NCI-H526 (cell line): ENCODE data around the gene LSP1.
A peak's percentile ranks its signal among the peaks of the same experiment; 100 is the strongest.

Experiments
- DNase-seq, 2 experiments: peaks; one replicate each; lab custom pipeline; 2025; lab: John Stamatoyannopoulos, UW

The LSP1 gene

DNA sequence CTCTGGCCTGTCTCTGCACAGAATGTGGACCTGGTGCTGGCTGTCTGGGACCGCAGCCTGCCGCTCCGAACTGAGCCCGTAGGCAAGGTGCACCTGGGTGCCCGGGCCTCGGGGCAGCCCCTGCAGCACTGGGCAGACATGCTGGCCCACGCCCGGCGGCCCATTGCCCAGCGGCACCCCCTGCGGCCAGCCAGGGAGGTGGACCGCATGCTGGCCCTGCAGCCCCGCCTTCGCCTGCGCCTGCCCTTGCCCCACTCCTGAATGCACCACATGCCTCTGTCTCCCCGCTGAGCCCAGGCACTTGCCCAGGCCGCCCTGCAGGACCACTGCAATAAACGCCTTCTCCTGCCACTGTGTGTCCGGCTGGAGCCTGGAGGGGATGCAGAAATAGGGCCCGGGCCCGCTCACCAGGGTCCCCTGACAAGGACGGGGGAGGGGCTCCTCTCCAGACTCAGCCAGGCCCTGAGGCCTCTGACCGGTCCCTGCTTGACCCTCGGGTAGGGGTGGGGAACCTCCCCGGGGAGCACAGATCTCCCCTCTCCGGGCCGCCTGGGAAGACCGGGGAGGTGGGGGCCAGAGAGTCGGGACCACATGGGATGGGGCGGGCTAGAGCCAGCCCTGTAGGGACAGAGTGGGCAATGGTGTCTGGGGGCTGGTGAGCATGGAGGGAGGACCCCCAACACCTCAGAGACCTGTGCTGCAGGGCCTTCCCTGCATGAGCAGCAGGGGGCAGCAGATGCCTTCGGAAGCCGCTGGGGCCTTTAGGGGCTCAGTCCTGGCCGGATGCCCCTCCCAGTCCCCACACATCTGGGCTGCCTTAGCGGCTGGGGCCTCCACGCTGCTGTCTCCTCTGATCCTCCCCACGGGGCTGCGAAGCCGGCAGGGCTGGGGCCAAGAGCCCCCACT lies 15.5 kb upstream of the LSP1 start:
- peak; percentile 22 to 75 for DNase-seq

DNA sequence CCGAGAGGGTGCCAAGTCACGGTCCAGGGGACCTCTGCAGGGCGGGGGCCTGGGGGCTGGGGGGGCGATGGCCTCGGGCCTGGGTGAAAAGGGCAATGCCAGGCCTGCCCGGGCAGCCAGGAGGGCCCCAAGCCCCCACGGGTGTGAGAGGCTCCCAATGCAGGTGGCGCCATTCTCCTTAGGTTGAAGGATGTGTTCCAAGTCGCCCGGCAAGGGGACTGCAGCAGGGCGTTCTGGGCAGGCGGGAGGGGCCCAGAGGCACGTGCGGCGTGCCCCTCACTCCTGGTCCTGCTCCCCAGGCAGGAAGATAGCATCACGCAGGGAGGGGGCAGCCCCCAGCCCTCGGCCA lies 14.8 kb upstream of the LSP1 start:
- no peak for DNase-seq

DNA sequence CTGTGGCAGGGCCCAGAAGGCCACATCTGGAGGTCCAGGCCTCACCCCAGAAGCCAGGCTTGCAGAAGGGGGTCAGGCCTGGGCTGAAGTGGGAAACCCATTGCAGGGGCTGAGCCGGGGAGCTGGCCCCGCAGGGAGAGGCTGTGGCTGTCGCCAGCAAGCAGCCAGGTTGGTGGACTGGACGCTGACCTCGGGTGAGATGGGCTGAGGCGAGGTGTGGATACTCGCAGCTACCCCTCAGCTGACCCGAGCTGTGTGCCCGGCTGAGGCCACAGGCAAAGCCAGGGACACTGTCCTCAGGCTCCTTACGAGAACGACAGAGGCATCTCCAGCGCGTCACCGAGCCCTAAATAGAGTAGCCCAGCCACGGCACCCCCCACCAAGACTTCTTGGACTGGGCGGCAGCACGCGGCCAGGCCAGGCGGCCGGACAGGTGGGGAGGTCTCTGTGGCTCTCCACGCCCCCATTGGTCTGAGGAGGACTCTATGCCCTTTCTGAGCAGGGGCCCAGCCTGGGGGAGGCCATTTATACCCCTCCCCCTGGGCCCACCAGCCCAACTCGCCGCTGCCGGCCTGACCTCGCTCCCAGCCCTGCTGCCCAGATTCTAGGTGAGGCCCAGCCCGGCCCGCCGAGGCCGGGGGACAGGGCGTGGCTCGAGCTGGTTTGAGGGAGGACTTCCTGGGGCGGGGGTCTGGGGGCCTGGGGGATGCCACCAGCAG lies 14.3 kb upstream of the LSP1 start, which contains the start of gene TNNI2:
TNNI2 (plus strand) TSS at position 556 of the 719 bp plus-strand sequence. CDS start 716 bp downstream, outside the sequence.
- DNase-seq = no peak

DNA sequence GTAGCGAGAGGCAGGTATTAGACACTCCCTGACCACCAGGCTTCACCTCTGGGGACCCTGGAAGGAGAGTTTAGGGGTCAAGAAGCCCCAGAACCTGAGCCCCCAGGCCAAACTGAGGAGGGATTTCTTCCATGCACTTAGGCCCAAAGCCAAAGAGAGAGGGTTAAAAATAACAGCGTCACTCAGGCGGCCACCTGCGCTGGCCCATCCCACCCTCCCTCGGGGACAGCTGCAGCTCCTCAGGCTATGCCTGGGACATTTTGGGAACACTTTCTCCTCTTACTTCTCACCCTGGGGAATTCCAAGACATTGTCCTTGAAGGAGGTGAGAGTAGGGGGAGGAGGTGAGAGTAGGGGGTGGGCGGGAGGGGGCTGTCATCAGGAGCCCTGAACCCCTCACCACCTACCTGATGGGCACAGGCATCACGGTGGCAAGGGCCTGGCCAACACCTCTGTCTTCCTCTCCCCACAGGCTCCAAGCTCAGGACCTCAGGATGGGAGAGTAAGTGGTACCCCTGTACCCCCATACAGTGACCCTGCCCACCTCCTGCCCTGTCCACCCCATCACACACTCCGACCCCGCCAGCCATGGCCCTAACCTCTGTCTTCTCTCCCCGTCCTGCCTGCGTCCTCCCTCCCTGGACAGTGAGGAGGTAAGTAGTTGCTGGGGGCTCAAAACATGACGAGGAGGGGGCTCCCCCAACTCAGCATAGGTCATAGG lies 13.5 kb upstream of the LSP1 start:
- no peak for DNase-seq

DNA sequence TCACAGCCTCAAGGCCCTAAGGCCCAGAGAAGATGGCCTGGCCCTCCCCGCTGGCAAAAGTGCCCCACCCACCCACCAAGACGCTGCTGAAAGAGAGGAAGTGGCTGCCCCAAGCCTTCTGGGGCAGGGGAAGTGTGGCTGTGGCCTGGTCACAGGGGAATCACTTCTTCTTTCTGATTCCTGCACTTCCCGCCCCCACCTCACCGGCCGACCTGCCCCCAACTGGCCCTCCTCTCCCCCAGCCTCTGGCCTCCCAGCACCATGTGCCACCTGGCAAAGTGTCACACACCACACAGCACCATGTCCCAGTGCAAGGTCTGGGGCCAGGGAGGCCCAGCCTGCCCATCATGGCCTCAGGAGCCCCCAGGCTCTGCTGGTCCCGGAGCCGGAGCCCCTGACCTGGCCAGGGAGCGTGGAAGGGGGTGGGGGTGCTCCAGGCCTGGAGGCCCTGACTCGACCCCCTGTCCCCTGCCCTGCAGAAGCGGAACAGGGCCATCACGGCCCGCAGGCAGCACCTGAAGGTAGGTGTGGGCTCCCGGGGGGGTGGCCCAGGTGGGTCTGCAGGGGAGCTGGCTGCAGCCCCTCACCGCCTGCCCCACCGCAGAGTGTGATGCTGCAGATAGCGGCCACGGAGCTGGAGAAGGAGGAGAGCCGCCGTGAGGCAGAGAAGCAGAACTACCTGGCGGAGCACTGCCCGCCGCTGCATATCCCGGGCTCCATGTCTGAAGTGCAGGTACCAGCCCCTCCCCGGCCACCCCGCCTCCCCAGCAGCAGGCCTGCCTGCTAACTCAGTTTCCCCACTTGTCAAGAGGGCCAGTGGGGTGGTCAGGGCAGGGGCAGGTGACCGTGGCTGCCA lies 12.7 kb upstream of the LSP1 start:
- DNase-seq = peak in 1 of 2 experiments; percentile 47

DNA sequence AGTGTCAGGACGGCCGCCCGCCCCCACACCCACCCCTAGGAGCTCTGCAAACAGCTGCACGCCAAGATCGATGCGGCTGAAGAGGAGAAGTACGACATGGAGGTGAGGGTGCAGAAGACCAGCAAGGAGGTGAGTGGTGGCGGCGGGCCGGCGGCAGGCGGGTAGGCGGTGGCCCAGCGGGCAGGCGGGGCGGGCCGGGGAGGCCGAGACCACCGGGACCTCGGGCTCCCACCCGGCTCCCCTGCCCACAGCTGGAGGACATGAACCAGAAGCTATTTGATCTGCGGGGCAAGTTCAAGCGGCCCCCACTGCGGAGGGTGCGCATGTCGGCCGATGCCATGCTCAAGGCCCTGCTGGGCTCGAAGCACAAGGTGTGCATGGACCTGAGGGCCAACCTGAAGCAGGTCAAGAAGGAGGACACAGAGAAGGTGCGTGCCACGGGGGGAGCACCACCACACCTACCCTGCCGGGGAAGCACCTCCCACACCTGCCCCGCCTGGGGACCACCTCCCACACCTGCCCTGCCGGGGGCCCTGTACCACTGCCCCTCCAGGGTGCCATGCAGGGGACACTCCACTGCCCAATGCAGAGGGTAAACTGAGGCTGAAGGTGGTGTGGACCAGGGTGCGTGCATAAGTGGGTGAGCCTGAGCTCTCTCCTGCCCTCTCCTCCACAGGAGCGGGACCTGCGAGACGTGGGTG lies 12.0 kb upstream of the LSP1 start:
- no peak for DNase-seq

DNA sequence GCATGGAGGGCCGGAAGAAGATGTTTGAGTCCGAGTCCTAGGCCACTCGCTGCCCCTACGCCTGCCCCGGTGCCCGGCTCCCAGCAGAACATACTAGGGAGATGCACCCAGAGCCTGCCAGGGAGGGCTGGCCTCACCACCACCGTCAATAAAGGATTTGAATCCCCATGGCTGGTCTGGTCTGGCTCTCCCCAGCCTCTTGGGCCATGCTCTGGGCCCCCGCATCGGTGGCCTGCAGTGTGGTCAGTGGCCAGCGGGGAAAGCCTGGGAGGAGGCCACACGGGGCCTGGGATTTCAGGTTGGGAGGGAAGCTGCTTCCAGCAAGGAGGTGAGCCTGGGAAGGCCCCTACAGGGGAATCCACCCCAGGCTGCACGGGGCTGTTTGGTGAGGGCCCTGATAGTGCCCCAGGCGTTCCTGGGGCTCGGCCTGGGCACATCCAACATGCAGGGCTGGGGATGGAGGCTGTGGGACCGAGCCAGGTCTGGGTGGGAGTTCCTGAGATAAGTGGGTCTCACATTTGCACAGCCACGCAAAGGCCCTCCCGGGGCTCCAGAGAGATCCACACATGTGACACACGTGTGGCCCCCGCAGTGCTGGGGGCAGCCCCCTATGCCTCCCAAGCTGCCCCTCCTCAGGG lies 11.3 kb upstream of the LSP1 start:
- DNase-seq = no peak

DNA sequence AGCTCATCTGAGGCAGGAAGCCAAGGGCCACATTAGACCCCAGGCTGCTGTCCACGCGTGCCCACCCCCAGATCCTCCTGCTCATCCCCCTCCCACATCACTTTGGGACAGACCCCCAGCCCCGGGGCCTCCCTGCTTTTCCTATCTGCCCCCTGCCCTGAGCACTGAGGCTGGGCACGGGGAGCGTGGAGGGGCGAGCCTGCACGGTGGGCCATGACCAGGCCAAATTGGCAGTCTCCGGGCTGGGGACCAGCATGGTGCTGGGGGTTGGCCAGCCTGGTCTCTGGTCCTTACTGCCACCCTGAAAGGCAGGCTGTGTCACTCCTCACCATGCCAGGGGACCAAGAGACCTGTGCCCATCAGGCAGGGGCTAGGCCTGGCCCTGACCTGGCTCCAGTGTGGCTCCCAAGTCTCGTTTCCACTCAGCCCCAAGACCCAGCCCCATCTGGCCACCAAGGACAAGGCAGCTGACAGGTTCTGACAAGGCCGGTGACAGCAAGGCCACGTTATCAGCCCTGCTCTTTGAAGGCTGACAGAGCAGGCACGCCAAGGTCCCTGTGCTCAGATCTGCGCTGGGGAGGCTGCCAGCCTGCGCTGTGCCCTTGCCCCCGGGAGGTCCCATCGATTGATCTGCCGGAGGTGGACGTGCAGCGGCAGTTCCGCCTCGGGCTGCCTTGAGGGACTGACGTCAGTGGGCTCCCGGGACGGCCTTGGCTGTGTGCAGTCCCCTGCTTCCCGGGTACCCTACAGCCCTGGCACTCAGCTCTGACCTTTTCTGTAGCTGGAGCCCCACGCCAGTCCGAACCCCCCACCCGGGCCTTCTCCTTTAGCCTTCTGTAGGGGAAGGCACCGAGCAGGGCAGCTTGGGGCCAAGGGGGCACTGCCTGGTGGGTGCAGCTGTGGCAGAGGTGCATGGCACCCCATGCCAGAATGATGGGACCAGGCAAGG lies 10.5 kb upstream of the LSP1 start:
- DNase-seq = no peak

DNA sequence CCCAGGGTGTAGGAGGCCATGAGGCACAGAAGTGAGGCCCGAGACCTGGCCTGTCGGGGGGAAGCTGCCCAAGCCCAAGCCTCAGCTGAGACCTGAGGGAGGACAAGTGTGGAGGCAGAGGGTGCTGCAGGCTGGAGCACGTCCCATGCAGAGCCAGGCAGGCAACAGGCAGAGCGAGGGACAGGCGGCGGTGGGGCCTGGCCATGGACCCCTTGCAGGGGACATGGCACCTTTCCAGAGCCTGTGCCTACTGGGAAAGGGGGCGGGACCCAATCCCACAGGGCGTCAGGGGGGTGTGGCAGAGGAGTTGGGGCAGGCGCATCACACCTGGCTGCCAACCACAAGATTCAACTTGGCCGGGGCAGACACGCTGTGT lies 9.8 kb upstream of the LSP1 start:
- no peak for DNase-seq

DNA sequence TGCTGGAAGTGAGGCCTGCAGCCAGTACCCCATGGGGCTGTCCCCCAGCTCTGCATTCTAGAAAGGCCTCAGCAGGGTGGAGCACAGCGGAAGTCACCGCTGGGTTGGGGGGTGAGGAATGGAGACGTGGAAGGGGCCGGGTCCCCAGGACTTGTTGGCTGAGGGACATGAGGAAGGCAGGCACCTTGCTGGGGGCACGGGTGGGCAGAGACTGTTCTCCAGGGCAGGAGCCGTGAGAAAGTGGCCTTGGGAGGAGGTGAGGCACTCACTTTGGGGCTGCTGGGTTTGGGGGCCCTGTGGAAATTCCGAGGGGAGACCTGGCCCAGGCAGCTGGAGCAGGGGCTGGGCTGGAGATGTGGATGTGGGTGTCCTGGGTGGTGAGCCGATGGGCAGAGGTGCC lies 9.1 kb upstream of the LSP1 start:
- no peak for DNase-seq

DNA sequence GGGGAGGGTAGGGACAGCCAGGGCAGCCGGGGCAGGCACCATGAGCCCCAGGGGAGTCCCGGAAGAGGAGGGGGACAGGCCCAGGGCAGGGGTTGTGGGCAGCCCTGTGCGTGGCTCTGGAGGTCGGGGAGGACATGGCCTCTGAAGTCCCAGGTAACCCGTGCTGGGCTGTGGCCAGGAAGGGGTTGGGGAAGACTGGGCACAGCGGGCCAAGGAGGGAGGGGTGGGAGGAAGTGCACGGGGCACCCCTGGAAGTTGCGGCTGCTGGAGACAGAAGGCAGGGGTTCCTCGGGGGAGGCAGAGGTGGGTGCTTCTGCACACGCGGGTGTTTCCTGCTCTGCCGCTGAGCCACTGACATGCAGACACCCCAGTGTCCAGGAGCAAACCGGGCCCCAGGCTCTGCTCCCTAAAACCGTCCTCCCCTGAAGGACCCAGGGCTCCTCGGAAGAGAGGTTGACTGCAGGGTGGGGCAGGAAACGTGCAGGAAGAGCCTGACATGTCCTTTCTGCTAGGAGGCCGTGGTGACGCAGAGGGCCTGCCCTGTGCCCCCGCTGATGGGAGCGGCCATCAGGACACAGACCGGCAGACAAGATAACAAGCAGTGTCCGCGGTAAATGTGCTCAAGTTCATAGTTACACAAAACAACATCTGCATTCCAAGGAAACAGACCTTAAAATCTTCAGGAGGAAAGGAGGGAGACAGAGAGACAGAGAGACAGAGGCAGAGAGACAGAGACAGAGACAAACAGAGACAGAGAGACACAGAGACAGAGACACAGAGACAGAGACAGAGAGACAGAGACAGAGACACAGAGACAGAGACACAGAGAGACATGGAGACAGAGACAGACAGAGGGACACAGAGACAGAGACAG lies 8.4 kb upstream of the LSP1 start:
- no peak for DNase-seq

DNA sequence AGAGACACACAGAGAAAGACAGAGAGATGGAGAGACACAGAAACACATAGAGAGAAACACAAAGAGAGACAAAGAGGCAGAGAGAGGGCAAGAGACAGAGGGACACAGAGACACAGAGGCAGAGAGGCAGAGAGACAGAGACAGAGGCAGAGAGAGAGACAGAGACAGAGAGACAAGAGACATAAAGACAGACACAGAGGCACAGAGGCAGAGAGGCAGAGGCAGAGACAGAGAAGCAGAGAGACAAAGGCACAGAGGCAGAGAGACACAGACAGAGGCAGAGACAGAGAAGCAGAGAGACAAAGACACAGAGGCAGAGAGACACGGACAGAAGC lies 7.8 kb upstream of the LSP1 start:
- DNase-seq = no peak

DNA sequence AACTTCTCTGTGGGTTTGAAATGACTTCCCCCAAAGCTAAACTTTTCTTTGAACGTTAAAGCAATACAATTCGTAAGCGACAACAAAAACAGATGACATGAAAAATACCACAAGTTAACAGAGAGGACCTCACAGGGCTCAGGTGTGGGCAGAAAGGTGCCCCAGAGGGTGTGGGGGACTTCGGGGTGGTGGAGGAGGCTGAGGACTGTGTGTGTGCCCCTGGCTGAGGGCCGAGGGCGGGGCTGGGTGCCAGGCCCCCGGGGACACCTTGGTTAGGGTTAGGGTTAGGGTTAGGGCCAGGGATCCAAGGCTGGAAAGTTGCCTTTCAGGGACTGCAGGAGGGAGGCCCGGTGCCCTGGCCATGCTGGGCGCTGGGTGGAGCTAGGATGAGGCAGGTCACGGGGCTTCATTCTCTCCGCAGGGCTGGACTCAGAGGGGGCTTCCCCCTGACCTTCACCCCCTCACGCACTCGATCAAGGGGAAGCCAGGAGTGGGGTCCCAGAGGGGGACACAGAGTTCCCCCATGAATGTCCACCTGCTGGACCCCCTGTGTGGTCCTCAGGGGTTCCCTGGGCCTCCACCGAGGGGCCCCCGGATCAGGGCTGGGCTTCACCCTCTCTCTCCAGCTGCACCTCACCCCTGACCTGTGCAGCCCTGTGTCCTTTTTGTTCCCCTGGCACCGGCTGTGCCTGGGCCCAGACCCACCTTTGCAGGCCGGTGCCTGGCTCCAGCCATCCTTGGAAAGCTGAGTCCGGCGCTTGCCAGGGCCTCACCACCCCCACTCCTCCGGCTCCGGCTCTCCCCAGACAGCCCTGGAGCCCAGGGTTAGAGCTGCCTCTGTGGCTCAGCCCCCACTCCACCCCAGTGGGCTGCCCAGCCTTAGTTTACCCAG lies 7.1 kb upstream of the LSP1 start:
- DNase-seq = no peak

DNA sequence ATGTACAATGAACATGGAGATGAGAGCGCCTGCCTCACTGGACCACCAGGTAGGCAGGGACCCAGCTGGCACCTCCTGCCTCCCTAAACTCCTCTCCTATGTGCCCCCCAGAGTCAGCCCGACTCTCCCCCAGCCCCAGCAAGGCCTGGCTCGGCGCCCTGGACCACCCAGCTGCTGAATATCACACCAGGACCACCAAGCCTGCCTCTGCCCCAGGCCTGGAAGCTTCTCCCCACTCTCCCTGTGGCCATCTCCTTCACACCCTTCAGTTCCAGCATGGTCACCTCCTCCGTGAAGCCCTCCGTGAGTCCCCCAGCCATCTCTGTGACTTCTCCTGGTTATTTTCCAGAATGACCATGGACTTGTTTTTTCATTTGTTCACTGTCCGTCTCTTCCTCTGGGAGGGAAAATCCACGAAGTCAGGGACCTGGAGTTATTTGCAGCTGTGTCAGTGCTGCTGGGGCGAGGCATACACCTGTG lies 6.4 kb upstream of the LSP1 start:
- no peak for DNase-seq

DNA sequence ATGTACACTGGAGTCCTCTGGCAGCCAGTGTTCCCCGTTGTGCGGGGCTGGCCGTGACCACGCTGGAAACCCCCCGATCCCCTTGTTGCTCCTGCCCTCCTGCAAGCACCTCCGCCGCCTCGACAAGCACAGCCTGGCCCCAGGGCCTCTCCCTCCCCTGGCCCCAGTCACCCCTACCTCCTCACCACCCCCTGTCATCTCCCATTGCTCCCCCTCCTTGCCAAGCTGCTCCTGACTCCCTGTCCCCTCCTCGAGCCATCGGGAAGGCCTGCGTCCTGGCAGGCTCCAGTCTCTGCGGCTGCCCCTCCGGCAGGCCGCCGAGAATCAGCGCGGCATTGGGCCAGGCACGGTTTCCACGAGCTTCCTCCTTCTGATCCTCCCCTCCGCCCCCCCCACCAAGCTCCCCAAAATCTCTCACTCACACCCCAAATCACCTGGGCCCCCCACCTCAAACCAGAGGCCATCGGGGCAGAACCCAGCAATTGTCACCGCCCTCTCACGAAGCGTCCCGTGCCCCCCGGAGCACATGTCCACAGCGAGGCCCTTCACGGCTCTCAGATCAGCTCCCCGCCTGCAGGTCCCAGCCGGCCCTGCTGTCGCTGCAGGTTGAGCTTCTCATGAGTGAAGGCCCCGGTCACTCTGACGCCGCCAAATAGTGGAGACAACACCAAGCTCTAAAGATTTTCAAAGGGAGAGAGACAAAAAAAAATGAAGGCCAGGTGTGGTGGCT lies 5.7 kb upstream of the LSP1 start:
- DNase-seq = no peak

DNA sequence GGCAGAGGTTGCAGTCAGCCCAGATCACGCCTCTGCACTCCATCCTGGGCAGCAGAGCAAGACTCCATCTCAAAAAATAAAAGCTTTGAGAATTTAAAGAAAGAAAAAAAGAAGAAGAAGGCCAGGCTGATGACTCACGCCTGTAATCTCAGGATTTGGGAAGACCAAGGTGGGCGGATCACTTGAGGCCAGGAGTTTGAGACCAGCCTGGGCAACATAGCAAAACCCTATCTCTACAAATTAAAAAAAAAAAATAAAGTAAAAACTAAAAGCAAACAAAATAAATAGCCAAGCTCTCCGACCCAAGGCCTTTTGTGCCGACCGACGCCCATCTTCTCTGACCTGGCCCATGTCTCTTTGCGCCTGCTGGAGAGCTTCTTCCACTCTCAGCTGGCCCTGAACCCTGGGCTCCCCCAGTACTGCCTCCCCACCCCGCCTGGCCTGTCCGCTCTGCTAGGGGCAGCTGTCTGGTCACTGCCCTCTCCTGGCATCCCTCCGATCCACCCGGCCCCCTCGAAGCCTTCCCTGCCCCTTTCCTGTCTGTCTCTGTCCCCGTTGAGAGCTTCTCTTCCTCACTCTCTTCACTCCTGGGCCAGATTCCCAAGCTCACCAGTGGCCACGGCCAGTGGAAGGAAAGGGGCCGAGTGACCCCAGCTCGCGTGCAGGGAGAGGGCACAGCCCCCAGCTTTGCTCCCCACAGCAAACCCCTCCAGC lies 4.8 kb upstream of the LSP1 start:
- no peak for DNase-seq
